Muscle layer of duodenum (tissue), 2 donors: ENCODE results near the gene ALDH1L1.

Experiments
- H3K27ac ChIP-seq: one replicate; pipeline ENCODE4 v1.7.0; 2013; ENCODE audit warnings: mild to moderate bottlenecking, low read length
- H3K27me3 ChIP-seq: one replicate; pipeline ENCODE4 v1.7.0; 2013; ENCODE audit warnings: low read depth, mild to moderate bottlenecking, control low read depth, low read length
- H3K36me3 ChIP-seq, 2 donors: one replicate each; pipeline ENCODE4 v1.7.0; 2013; ENCODE audit warnings: low read length in 2 of 2, control low read depth in 1 of 2, mild to moderate bottlenecking in 1 of 2; ENCODE audit not compliant: insufficient read depth in 2 of 2, control insufficient read depth in 1 of 2
- H3K4me1 ChIP-seq, 2 donors: one replicate each; pipeline ENCODE4 v1.7.0; 2013; ENCODE audit warnings: low read length in 2 of 2, mild to moderate bottlenecking in 2 of 2, control low read depth in 1 of 2, moderate library complexity in 1 of 2; ENCODE audit not compliant: insufficient read depth in 2 of 2, control insufficient read depth in 1 of 2
- H3K4me3 ChIP-seq, 2 donors: one replicate each; pipeline ENCODE4 v1.7.0; 2013; ENCODE audit warnings: low read length in 2 of 2, low read depth in 1 of 2, mild to moderate bottlenecking in 1 of 2
- H3K9me3 ChIP-seq, 2 donors: one replicate each; pipeline ENCODE4 v1.7.0; 2013; ENCODE audit warnings: low read length in 2 of 2, control low read depth in 1 of 2, mild to moderate bottlenecking in 1 of 2; ENCODE audit not compliant: control insufficient read depth in 1 of 2
- donor health status: healthy.

ALDH1L1 gene

DNA sequence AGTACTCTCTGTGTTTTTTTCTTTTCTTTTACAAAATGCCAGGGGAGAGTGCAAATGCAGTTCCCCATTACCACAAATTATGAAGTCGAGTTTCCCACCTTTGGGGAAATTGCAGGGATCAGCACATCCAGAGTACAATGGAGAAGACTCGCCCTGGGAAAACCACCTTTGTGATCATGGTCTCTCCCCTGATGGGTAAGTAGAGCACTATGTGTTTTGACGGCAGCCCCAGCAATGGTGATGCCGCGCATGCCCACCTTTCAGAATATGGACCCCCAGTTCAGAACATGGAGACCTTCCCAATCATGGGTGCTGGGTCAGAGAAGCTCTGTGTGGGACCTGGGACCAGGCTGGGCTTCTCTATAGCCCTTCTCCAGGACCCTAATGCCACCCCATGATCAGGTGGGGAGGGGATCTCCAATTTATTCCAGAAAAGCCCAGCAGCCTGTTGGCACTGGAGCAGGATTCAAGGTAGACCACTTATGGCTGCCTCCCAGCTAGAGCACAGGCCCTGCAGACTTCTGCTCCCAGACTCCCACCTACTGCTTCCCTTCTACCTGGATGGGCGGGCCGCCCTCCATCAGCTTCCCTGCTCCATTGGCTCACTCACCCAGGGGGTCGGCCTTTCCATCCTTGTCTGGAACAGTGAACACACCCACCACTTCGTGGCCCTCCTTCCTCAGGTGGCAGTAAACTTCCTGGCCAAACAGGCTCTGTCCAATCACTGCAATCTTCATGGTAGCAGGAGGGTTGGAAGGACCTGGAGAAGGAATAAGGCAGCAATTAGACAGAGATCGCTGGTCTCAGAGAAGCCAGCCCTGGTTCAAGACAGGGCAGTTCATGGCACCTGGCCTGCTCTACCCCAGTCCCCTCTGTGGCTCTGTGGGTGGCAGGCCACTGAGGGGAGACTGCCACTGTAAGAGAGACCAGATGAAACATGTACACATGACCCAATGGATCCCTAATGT, 19.9 kb downstream of the ALDH1L1 start:
- H3K4me1 ChIP-seq, result no peaks in the 10 kb centered on the region
- H3K27me3 ChIP-seq, result no peaks in the 10 kb centered on the region
- no peaks in the 10 kb centered on the region for H3K36me3 ChIP-seq
- no peak overlapping the region for H3K27ac ChIP-seq
- H3K4me3 ChIP-seq, result no peak overlapping the region
- no peaks in the 10 kb centered on the region for H3K9me3 ChIP-seq

GRCh38 chr3:126159476-126159875, 20.9 kb downstream of the ALDH1L1 start:
- Histone ChIP-seq H3K4me1 (no peaks in the 10 kb centered on the region), H3K9me3 (no peaks in the 10 kb centered on the region), H3K27me3 (no peaks in the 10 kb centered on the region), H3K36me3 (no peaks in the 10 kb centered on the region), H3K4me3 (no peak overlapping the region), H3K27ac (no peak overlapping the region)

- no peaks in the 10 kb centered on the region for H3K27me3 ChIP-seq
- H3K27ac ChIP-seq, result no peak overlapping the region
- no peaks in the 10 kb centered on the region for H3K4me1 ChIP-seq
- no peak overlapping the region for H3K4me3 ChIP-seq
- no peaks in the 10 kb centered on the region for H3K36me3 ChIP-seq
- no peaks in the 10 kb centered on the region for H3K9me3 ChIP-seq
Observed at GRCh38 chr3:126158912-126159454, 21.4 kb downstream of the ALDH1L1 start.

DNA sequence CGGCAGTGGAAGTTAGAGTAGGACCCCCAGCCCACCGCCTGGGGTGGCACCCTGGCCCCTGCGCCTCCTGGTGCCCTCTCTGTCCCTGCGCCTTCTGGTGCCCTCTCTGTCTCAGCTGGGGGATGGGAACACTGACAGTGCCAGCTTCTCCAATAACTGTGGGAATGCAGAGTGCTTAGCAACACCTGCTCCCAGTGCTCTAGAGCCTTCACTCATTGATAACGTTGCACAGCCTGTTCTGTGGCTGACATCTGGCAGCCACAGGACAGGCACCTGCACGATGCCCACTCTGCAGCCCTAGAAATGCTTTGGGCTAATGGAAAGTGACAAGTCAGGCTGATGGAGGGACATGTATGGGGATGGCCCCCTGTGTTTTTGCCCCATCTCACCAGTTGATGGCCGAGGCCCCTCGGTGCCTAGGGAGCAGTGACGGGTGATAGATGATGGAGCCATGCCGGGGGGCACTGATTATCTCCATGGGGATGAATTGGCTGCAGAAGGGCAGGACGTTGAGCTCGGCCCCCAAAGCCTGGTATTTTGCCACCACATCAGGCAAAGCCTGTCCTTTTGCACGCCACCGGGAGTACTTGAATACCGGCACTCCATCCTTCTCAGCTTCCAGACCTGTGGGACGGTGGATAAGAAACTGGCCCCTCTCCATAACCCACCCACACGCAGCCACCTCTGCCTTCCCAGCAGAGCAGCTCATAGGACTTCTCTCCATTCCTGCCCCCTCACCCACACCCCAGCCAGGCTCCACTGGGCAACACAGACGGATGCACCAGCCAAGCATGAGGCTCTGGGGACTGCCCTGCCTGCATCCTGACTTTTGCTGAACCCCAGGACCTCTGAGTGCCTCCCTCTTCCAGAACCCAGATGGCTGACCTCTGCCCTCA, 22.1 kb downstream of the ALDH1L1 start:
- H3K27me3 ChIP-seq, result no peaks in the 10 kb centered on the region
- H3K36me3 ChIP-seq, result no peaks in the 10 kb centered on the region
- H3K4me3 ChIP-seq, result no peak overlapping the region
- no peaks in the 10 kb centered on the region for H3K4me1 ChIP-seq
- no peak overlapping the region for H3K27ac ChIP-seq
- no peaks in the 10 kb centered on the region for H3K9me3 ChIP-seq

GRCh38 chr3:126157083-126157768, 23.2 kb downstream of the ALDH1L1 start:
- Histone ChIP-seq H3K9me3 (no peaks in the 10 kb centered on the region), H3K36me3 (no peaks in the 10 kb centered on the region), H3K27ac (no peak overlapping the region), H3K4me1 (no peaks in the 10 kb centered on the region), H3K27me3 (no peaks in the 10 kb centered on the region), H3K4me3 (no peak overlapping the region)

- H3K4me3 ChIP-seq, result no peak overlapping the region
- no peaks in the 10 kb centered on the region for H3K27me3 ChIP-seq
- H3K36me3 ChIP-seq, result no peaks in the 10 kb centered on the region
- H3K27ac ChIP-seq, result no peak overlapping the region
- H3K4me1 ChIP-seq, result no peaks in the 10 kb centered on the region
- no peaks in the 10 kb centered on the region for H3K9me3 ChIP-seq
Observed at GRCh38 chr3:126156468-126156867, 23.9 kb downstream of the ALDH1L1 start.

DNA sequence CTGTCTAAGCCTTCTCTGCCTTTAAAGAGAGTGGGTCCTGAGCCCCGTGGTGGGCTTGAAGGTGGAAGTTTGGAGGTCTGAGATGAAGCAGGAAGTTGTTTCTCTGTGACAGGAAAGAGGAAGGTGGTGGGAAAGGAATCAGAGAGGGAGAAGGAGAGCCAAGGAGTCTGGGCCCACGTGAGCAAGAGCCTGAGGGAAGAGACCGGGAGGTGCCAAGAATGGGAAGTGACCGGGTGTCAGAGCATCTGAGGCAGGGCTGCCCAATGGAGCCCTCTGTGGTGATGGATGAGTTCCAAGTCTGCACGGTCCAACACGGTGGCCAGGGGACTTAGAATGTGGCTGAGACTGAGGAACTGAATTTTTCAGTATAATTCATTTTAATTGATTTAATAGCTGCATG, 24.6 kb downstream of the ALDH1L1 start:
- H3K4me1 ChIP-seq, result no peaks in the 10 kb centered on the region
- H3K9me3 ChIP-seq, result no peaks in the 10 kb centered on the region
- no peak overlapping the region for H3K4me3 ChIP-seq
- no peaks in the 10 kb centered on the region for H3K27me3 ChIP-seq
- H3K27ac ChIP-seq, result no peak overlapping the region
- H3K36me3 ChIP-seq, result no peaks in the 10 kb centered on the region

DNA sequence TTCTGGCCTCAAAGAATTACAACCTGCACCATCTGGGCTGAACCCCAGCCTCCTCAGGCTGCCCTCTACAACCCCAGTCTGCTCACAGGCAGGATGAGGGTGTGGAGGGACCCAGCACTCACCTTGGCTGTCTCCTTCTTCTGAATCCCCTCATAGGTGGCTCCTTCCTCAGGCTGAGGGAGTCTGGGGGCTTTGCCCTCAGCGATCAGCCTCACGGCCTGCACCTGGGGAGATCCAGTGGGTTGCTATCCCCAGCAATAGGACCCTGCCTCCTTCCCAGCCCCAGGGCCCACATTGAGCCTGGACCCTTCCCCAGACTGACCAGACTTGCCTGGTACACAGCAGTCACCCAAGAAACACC, 25.1 kb downstream of the ALDH1L1 start:
- Histone ChIP-seq H3K9me3 (no peaks in the 10 kb centered on the region), H3K27ac (no peak overlapping the region), H3K27me3 (no peaks in the 10 kb centered on the region), H3K4me3 (no peak overlapping the region), H3K36me3 (no peaks in the 10 kb centered on the region), H3K4me1 (no peaks in the 10 kb centered on the region)

DNA sequence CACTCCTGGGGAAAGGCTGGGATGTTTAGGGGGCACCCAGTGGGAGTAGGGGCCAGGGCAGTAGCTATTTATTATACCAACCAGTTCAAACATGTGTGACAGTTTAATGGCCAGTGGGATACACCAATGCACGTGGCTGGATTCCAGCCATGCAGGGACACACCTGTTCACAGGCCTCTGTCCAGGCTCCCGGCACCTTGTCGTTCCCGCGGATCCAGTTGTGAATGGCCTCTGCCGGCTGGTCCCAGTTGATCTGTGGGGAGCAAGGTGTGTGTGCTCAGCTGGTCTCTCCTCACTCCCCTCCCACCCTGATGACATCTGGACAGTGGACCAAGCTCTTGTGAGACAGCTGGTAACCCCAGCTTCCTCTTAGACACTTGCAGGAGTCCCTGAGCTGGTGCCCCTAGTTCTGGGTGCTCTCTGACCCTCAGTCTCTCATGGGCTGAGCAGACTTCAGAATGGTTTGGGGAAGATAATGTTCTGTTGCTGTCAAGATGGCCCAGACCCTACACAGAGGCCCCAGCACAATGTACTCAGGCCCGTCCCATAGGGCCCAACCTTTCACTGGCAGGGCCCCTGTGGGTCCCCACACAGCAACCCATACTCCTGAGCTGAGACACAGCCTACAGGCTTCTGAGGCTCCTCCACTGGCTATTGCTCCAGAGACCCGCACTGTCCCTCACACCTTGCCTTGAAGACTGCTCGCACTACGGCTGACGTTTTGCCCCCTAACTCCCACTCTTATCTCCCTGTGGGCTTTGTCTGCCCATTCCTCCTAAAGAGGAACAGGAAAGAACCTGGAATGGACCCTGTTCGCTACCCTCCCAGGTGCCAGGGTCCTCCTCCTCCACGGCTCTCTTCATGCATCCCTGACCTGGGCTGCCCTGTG, 25.8 kb downstream of the ALDH1L1 start:
- H3K27ac ChIP-seq, result no peak overlapping the region
- H3K4me1 ChIP-seq, result no peaks in the 10 kb centered on the region
- H3K27me3 ChIP-seq, result no peaks in the 10 kb centered on the region
- no peaks in the 10 kb centered on the region for H3K9me3 ChIP-seq
- H3K4me3 ChIP-seq, result no peak overlapping the region
- no peaks in the 10 kb centered on the region for H3K36me3 ChIP-seq

DNA sequence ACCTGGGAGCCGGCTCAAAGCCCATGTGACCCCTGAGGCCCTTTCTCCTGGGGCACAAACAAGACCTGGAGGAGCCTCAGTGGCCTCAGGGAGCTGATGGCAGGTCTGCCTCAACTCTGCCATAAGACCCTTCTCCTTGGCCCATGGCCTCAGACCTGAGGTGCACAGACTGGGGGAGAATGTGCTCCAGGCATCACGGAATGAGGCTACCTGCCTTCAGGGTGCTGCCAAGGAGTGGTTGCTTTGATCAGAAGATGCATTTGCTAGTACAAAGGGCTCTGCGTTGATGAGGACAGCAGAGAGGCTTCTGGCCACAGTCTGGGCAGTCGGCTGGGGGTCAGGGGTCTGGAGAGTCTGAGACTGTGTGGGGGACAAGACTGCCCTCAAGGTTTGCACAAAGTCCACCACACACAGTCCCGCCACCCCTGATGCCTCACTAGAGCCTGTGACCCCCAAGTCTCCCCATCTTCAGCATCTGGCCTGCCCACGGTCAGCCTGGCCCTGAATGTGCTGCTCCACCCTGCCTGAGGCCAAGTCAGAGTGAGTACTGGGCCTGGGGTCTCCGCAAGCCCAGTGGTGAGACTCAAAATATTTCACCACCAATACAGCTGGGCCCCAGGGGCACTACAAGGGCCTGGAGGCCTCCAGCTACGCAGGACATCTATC, 26.6 kb downstream of the ALDH1L1 start:
- Histone ChIP-seq H3K4me3 (no peak overlapping the region), H3K4me1 (no peaks in the 10 kb centered on the region), H3K9me3 (no peaks in the 10 kb centered on the region), H3K36me3 (no peaks in the 10 kb centered on the region), H3K27ac (no peak overlapping the region), H3K27me3 (no peaks in the 10 kb centered on the region)
